Sigmoid colon (tissue), 4 donors: ENCODE results near the gene IL4.

Source experiments
- CTCF ChIP-seq, 4 experiments: fragments of 450-650 bp in 3 of 4; fragments of 200-600 bp in 1 of 4; IDR thresholded peaks; one replicate each; pipeline ENCODE4 v1.5.1; 2016 to 2019; ENCODE audit warnings: antibody characterized with exemption in 4 of 4, mild to moderate bottlenecking in 3 of 4, moderate library complexity in 2 of 4
- EP300 ChIP-seq, 4 donors: sonication (generic); formaldehyde crosslinking; IDR thresholded peaks; one replicate each; pipeline ENCODE4 v1.6.1; 2017; ENCODE audit warnings: antibody characterized with exemption in 4 of 4
- POLR2A ChIP-seq, 2 donors: fragments of 450-650 bp; IDR thresholded peaks; one replicate each; pipeline ENCODE4 v1.6.1; 2016; ENCODE audit warnings: antibody characterized with exemption in 2 of 2, mild to moderate bottlenecking in 2 of 2, moderate library complexity in 2 of 2
- POLR2AphosphoS5 ChIP-seq, 4 donors: sonication (generic); formaldehyde crosslinking; IDR thresholded peaks; one replicate each; pipeline ENCODE4 v1.6.1; 2017; ENCODE audit warnings: antibody characterized with exemption in 4 of 4

- TF ChIP-seq EP300 (IDR thresholded peaks at IDR 0.05) (no peak), CTCF (IDR thresholded peaks at IDR 0.05) (no peak), POLR2AphosphoS5 (IDR thresholded peaks at IDR 0.05) (no peak), POLR2A (IDR thresholded peaks at IDR 0.05) (no peak)
Observed at GRCh38 chr5:132637241-132637640, 36.5 kb upstream of the IL4 start.
